H9 (cell line): ENCODE results near the gene SP5. TPM values are rescaled to one million over a fixed set of nuclear protein-coding genes. Genes with fewer than 3 reads are reported as not detected.

Experiments
- DNase-seq: peaks from one replicate; pipeline ENCODE4 v3.0.0-alpha.2; 2017
- H2AFZ ChIP-seq: one replicate; pipeline ENCODE4 v1.6.1; 2013; ENCODE audit warnings: mild to moderate bottlenecking, low read length, control low read depth, moderate library complexity
- H2AK5ac ChIP-seq: 2 replicates; pipeline ENCODE4 v1.6.1; 2013; ENCODE audit warnings: low read length, control low read depth, mixed read lengths; ENCODE audit not compliant: insufficient read length
- H2BK120ac ChIP-seq: one replicate; pipeline ENCODE4 v1.6.1; 2013; ENCODE audit warnings: low read depth, mild to moderate bottlenecking, low read length, control low read depth, inconsistent platforms; ENCODE audit not compliant: poor library complexity, severe bottlenecking
- H2BK12ac ChIP-seq: 2 replicates; pipeline ENCODE4 v1.6.1; 2013; ENCODE audit warnings: low read length, control low read depth, mixed read lengths, low read depth; ENCODE audit not compliant: insufficient read length
- H2BK15ac ChIP-seq: 2 replicates; pipeline ENCODE4 v1.6.1; 2013; ENCODE audit warnings: low read depth, low read length, control low read depth
- H2BK20ac ChIP-seq: one replicate; pipeline ENCODE4 v1.6.1; 2013; ENCODE audit warnings: low read depth, mild to moderate bottlenecking, low read length, control low read depth, inconsistent platforms; ENCODE audit not compliant: poor library complexity, severe bottlenecking
- H2BK5ac ChIP-seq: 2 replicates; pipeline ENCODE4 v1.6.1; 2013; ENCODE audit warnings: low read length, control low read depth, mixed read lengths; ENCODE audit not compliant: insufficient read length
- H3K14ac ChIP-seq: 2 replicates; pipeline ENCODE4 v1.6.1; 2013; ENCODE audit warnings: low read length, control low read depth; ENCODE audit not compliant: insufficient read depth
- H3K18ac ChIP-seq: 2 replicates; pipeline ENCODE4 v1.6.1; 2013; ENCODE audit warnings: low read depth, mild to moderate bottlenecking, mixed read lengths, low read length, control low read depth; ENCODE audit not compliant: insufficient read length
- H3K23ac ChIP-seq: 2 replicates; pipeline ENCODE4 v1.6.1; 2013; ENCODE audit warnings: low read length, control low read depth, mixed read lengths, low read depth; ENCODE audit not compliant: insufficient read length
- H3K23me2 ChIP-seq: 2 replicates; pipeline ENCODE4 v1.6.1; 2013; ENCODE audit warnings: low read depth, mild to moderate bottlenecking, mixed read lengths, low read length, control low read depth; ENCODE audit not compliant: insufficient read length, poor library complexity, severe bottlenecking
- H3K27ac ChIP-seq: 2 replicates; pipeline ENCODE4 v1.5.1; 2013; ENCODE audit warnings: low read length, control low read depth, mixed read lengths, low read depth; ENCODE audit not compliant: insufficient read length
- H3K27me3 ChIP-seq: 2 replicates; pipeline ENCODE4 v1.6.1; 2013; ENCODE audit warnings: low read length, control low read depth, inconsistent platforms; ENCODE audit not compliant: insufficient read depth
- H3K4ac ChIP-seq: 2 replicates; pipeline ENCODE4 v1.6.1; 2013; ENCODE audit warnings: low read depth, mild to moderate bottlenecking, control low read depth, inconsistent platforms, low read length, moderate library complexity
- H3K4me1 ChIP-seq: 2 replicates; pipeline ENCODE4 v1.6.1; 2013; ENCODE audit warnings: low read length, control low read depth, inconsistent platforms; ENCODE audit not compliant: insufficient read depth
- H3K4me2 ChIP-seq: 2 replicates; pipeline ENCODE4 v1.6.1; 2013; ENCODE audit warnings: low read length, control low read depth, mixed read lengths; ENCODE audit not compliant: insufficient read length, insufficient read depth
- H3K56ac ChIP-seq: 2 replicates; pipeline ENCODE4 v1.6.1; 2013; ENCODE audit warnings: low read depth, mild to moderate bottlenecking, mixed read lengths, low read length, control low read depth; ENCODE audit not compliant: insufficient read length
- H3K79me1 ChIP-seq: 2 replicates; pipeline ENCODE4 v1.6.1; 2013; ENCODE audit warnings: low read depth, mild to moderate bottlenecking, moderate library complexity, low read length, control low read depth, inconsistent platforms; ENCODE audit not compliant: insufficient read depth, poor library complexity, severe bottlenecking
- H3K79me2 ChIP-seq: 2 replicates; pipeline ENCODE4 v1.6.1; 2013; ENCODE audit warnings: low read length, control low read depth, inconsistent platforms; ENCODE audit not compliant: insufficient read depth
- H3K9ac ChIP-seq: 2 replicates; pipeline ENCODE4 v1.6.1; 2013; ENCODE audit warnings: low read length, control low read depth, mixed read lengths; ENCODE audit not compliant: insufficient read length; ENCODE audit errors: extremely low read depth
- H3K9me3 ChIP-seq: one replicate; pipeline ENCODE4 v1.6.1; 2013; ENCODE audit warnings: low read depth, low read length, inconsistent platforms; ENCODE audit not compliant: control insufficient read depth
- H3T11ph ChIP-seq: one replicate; pipeline ENCODE4 v1.6.1; 2013; ENCODE audit warnings: mild to moderate bottlenecking, low read length, control low read depth, inconsistent platforms
- H4K20me1 ChIP-seq: one replicate; pipeline ENCODE4 v1.6.1; 2013; ENCODE audit not compliant: control insufficient read depth, insufficient read length, insufficient read depth
- H4K5ac ChIP-seq: 2 replicates; pipeline ENCODE4 v1.6.1; 2013; ENCODE audit warnings: low read depth, mild to moderate bottlenecking, mixed read lengths, low read length, control low read depth; ENCODE audit not compliant: insufficient read length
- H4K8ac ChIP-seq: replicated peaks from 2 replicates; pipeline ENCODE4 v1.6.1; 2013; ENCODE audit warnings: low read length, control low read depth, mixed read lengths, low read depth; ENCODE audit not compliant: insufficient read length
- H4K91ac ChIP-seq: 2 replicates; pipeline ENCODE4 v1.6.1; 2013; ENCODE audit warnings: low read depth, mild to moderate bottlenecking, moderate library complexity, mixed read lengths, low read length, control low read depth; ENCODE audit not compliant: insufficient read length
- H3K27ac Mint-ChIP-seq, 3 experiments: 2 replicates in 2 of 3; 3 replicates in 1 of 3; pipeline ENCODE4 v1.8.0; 2020 to 2021; ENCODE audit warnings: mixed read lengths in 3 of 3, mild to moderate bottlenecking in 1 of 3, moderate library complexity in 1 of 3
- H3K27me3 Mint-ChIP-seq: 2 replicates; pipeline ENCODE4 v1.8.0; 2021; ENCODE audit warnings: low read depth, mild to moderate bottlenecking, moderate library complexity, mixed read lengths
- H3K36me3 Mint-ChIP-seq, 3 experiments: 2 replicates in 2 of 3; 3 replicates in 1 of 3; pipeline ENCODE4 v1.8.0; 2020 to 2021; ENCODE audit warnings: low read depth in 3 of 3, mixed read lengths in 3 of 3; ENCODE audit not compliant: insufficient read depth in 1 of 3
- H3K4me1 Mint-ChIP-seq, 2 experiments: 2 replicates each; pipeline ENCODE4 v1.8.0; 2020; ENCODE audit warnings: mixed read lengths in 2 of 2
- H3K4me3 Mint-ChIP-seq, 2 experiments: 2 replicates in 1 of 2; 3 replicates in 1 of 2; pipeline ENCODE4 v1.8.0; 2020 to 2021; ENCODE audit warnings: mild to moderate bottlenecking in 2 of 2, mixed read lengths in 2 of 2, moderate library complexity in 1 of 2
- H3K9me3 Mint-ChIP-seq, 2 experiments: 2 replicates in 1 of 2; 3 replicates in 1 of 2; pipeline ENCODE4 v1.8.0; 2020; ENCODE audit warnings: mild to moderate bottlenecking in 2 of 2, mixed read lengths in 2 of 2, moderate library complexity in 1 of 2
- CTCF ChIP-seq: fragments of 200-600 bp; sonication (generic); conservative IDR thresholded peaks from 3 replicates; pipeline ENCODE4 v1.8.0; 2021; ENCODE audit warnings: antibody characterized with exemption, mild to moderate bottlenecking
- WGBS: extraction: QIAGEN DNeasy Blood & Tissue Kit; methylation state at CpG from one replicate; pipeline ENCODE4 v1.1.7; 2013; ENCODE audit warnings: missing lambda C conversion rate, low lambda C conversion rate, mixed read lengths; ENCODE audit not compliant: insufficient read length; ENCODE audit errors: extremely low coverage; 5-methylcytosine and 5-hydroxymethylcytosine counted together
- total RNA-seq: library from RNA; stranded (reverse); gene quantifications from 2 replicates; pipeline ENCODE4 v1.2.1, GENCODE V29; 2021

SP5 gene
- total RNA-seq, 1 experiment from 2014 or later: 1.7 TPM

DNA sequence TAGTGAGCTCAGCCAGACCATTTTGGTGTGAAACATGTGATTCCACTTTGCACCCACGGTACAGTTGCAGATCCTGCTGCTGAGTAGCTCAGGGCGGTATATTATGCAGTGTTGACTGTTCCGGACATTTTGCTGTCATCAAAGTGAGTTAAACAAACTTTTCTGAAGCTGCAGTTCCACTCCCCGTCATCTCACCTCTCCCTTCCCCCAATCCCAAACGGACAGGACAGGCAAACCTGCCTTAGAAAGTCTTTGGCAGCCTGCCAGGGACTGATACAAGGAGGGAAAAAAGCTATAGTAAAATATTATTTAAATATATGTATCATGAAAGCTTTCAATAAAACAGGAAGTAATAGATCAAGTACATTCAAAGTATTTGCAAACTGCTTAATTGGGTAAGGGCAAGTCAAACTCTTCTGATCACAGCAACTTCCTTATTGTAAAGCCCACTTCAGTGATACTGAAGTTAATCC is 35.5 kb upstream of the SP5 start:
- Mint-ChIP-seq H3K27ac (peak overlapping the region in 2 of 3 experiments; percentile 61 to 81; a peak in 2 of 7 replicates), H3K27me3 (peaks cover 4% of the 10 kb centered on the region; the same call in 1 of the 2 replicates), H3K36me3 (no peaks in the 10 kb centered on the region), H3K4me3 (peak overlapping the region; percentile 45 to 58; a peak in 2 of 5 replicates), H3K9me3 (no peaks in the 10 kb centered on the region), H3K4me1 (peaks cover 43% of the 10 kb centered on the region in 2 experiments)
- no peak overlapping the region for H2AFZ ChIP-seq
- TF ChIP-seq CTCF: no peak
- H2BK5ac ChIP-seq: no peak overlapping the region
- WGBS: no CpG with 5 or more reads among the region's 5 CpGs
- no peaks in the 10 kb centered on the region for H3K79me2 ChIP-seq
- no peak overlapping the region for H2BK15ac ChIP-seq
- H3K27ac ChIP-seq: peak overlapping the region; percentile 55
- no peak overlapping the region for H3T11ph ChIP-seq
- no peak overlapping the region for H4K8ac ChIP-seq
- H2BK120ac ChIP-seq: no peak overlapping the region
- H4K20me1 ChIP-seq: no peaks in the 10 kb centered on the region
- no peak overlapping the region for H4K91ac ChIP-seq
- peaks cover 6% of the 10 kb centered on the region; the same call in 1 of the 2 replicates for H3K4me1 ChIP-seq
- H3K9me3 ChIP-seq: no peaks in the 10 kb centered on the region
- H3K27me3 ChIP-seq: no peaks in the 10 kb centered on the region
- no peak overlapping the region for H3K9ac ChIP-seq
- H3K79me1 ChIP-seq: no peaks in the 10 kb centered on the region
- H3K56ac ChIP-seq: no peak overlapping the region
- H2BK12ac ChIP-seq: peak overlapping the region; percentile 42
- no peak overlapping the region for H3K4ac ChIP-seq
- H3K23me2 ChIP-seq: no peaks in the 10 kb centered on the region
- peak; percentile 38 for DNase-seq
- H3K4me2 ChIP-seq: peak overlapping the region; percentile 78
- no peak overlapping the region for H2BK20ac ChIP-seq
- H3K23ac ChIP-seq: no peak overlapping the region
- peak overlapping the region; percentile 57 for H3K18ac ChIP-seq
- H4K5ac ChIP-seq: no peak overlapping the region
- H2AK5ac ChIP-seq: no peak overlapping the region
- H3K14ac ChIP-seq: no peak overlapping the region; the same call in 1 of the 2 replicates
